NCI-H146 treated with DMSO at 0.1 percent for 48 hours (cell line): ENCODE data around the gene PPP1R13B.

Experiments
- DNase-seq: peaks from one replicate; lab custom pipeline; 2025; ENCODE audit not compliant: unreplicated experiment; lab: John Stamatoyannopoulos, UW

PPP1R13B gene

GRCh38 chr14:103836976-103837725 lies 10.2 kb downstream of the PPP1R13B start:
- no peak for DNase-seq

- no peak for DNase-seq
These were observed 12.4 kb downstream of the PPP1R13B start for GRCh38 chr14:103834956-103835355.

GRCh38 chr14:103833711-103834110 lies 13.7 kb downstream of the PPP1R13B start:
- no peak for DNase-seq

- no peak for DNase-seq
These were observed 15.3 kb downstream of the PPP1R13B start for GRCh38 chr14:103832046-103832445.

- DNase-seq, result no peak
These were observed 16.7 kb downstream of the PPP1R13B start for GRCh38 chr14:103830511-103831270.

GRCh38 chr14:103828315-103828967 lies 18.9 kb downstream of the PPP1R13B start:
- no peak for DNase-seq

- no peak for DNase-seq
These were observed 22.3 kb downstream of the PPP1R13B start for GRCh38 chr14:103825101-103825500.

GRCh38 chr14:103820908-103821307 lies 26.5 kb downstream of the PPP1R13B start:
- no peak for DNase-seq

GRCh38 chr14:103820382-103820781 lies 27.0 kb downstream of the PPP1R13B start:
- no peak for DNase-seq

- no peak for DNase-seq
These were observed 27.7 kb downstream of the PPP1R13B start for GRCh38 chr14:103819503-103820307.

- no peak for DNase-seq
These were observed 28.5 kb downstream of the PPP1R13B start for GRCh38 chr14:103818870-103819269.

GRCh38 chr14:103818422-103818821 lies 29.0 kb downstream of the PPP1R13B start:
- DNase-seq, result no peak

- DNase-seq, result no peak
These were observed 29.8 kb downstream of the PPP1R13B start for GRCh38 chr14:103817595-103817994.

- DNase-seq, result no peak
These were observed 30.4 kb downstream of the PPP1R13B start for GRCh38 chr14:103816991-103817390.

GRCh38 chr14:103815253-103815652 lies 32.1 kb downstream of the PPP1R13B start:
- DNase-seq, result no peak

GRCh38 chr14:103811189-103811588 lies 36.2 kb downstream of the PPP1R13B start:
- DNase-seq, result no peak

GRCh38 chr14:103808403-103809001 lies 38.9 kb downstream of the PPP1R13B start:
- peak; percentile 59 for DNase-seq

GRCh38 chr14:103806805-103807204 lies 40.6 kb downstream of the PPP1R13B start:
- no peak for DNase-seq

GRCh38 chr14:103805708-103806107 lies 41.7 kb downstream of the PPP1R13B start:
- DNase-seq, result no peak

GRCh38 chr14:103803661-103804060 lies 43.7 kb downstream of the PPP1R13B start:
- DNase-seq, result no peak

- no peak for DNase-seq
These were observed 45.0 kb downstream of the PPP1R13B start for GRCh38 chr14:103802356-103802755.
